PC-3 (cell line): Measurements from ENCODE around the gene WDR1. TPM values are rescaled to one million over a fixed set of nuclear protein-coding genes. Genes with fewer than 3 reads are reported as not detected.

Source experiments
- ATAC-seq: fragments of 200-7000 bp; cut with Tn5 transposase; 2 replicates; pipeline ENCODE4 v1.9.1; 2020; ENCODE audit warnings: mild to moderate bottlenecking, moderate library complexity
- BruUV-seq: library from RNA; stranded (reverse); fragments of 400-500 nt; replicated peaks from 2 replicates; lab custom pipeline; 2021; lab: Mats Ljungman, UMichigan
- CTCF ChIA-PET: fragments of 300-600 bp; sonication (Branson Sonifier 250); formaldehyde crosslinking; loops from one replicate; lab custom pipeline; 2022; ENCODE audit warnings: antibody characterized with exemption; lab: Charles Lee
- POLR2A ChIA-PET: fragments of 300-600 bp; sonication (Branson Sonifier 250); formaldehyde crosslinking; loops from one replicate; lab custom pipeline; 2022; ENCODE audit warnings: antibody characterized with exemption; ENCODE audit not compliant: unreplicated experiment; lab: Charles Lee
- DNase-seq: peaks from one replicate; pipeline ENCODE4 v3.0.0-alpha.2; 2015
- H2AFZ ChIP-seq: fragments of 300-600 bp; sonication (generic); 2 replicates; pipeline ENCODE4 v1.6.0; 2016; ENCODE audit warnings: antibody characterized with exemption, low read length
- H3F3A ChIP-seq: fragments of 300-600 bp; sonication (generic); one replicate; pipeline ENCODE4 v1.6.0; 2017; ENCODE audit warnings: antibody characterized with exemption, low read length, control low read depth, mild to moderate bottlenecking; ENCODE audit not compliant: unreplicated experiment
- H3K27ac ChIP-seq: fragments of 300-600 bp; sonication (generic); 2 replicates; pipeline ENCODE4 v1.5.1; 2016; ENCODE audit warnings: mild to moderate bottlenecking, low read length
- H3K27me3 ChIP-seq: fragments of 300-600 bp; sonication (generic); 2 replicates; pipeline ENCODE4 v1.6.1; 2016; ENCODE audit warnings: low read length, mixed read lengths
- H3K36me3 ChIP-seq: fragments of 300-600 bp; sonication (generic); 2 replicates; pipeline ENCODE4 v1.6.1; 2016; ENCODE audit warnings: low read depth, mixed run types, low read length, mixed read lengths
- H3K4me1 ChIP-seq: fragments of 300-600 bp; sonication (generic); 2 replicates; pipeline ENCODE4 v1.5.1; 2016; ENCODE audit warnings: low read length; ENCODE audit not compliant: insufficient read depth
- H3K4me2 ChIP-seq: fragments of 300-600 bp; sonication (generic); 2 replicates; pipeline ENCODE4 v1.6.0; 2016; ENCODE audit warnings: low read length
- H3K4me3 ChIP-seq: fragments of 300-600 bp; sonication (generic); 2 replicates; pipeline ENCODE4 v1.5.1; 2016; ENCODE audit warnings: mild to moderate bottlenecking, low read length, mixed read lengths
- H3K79me2 ChIP-seq: fragments of 300-600 bp; sonication (generic); 2 replicates; pipeline ENCODE4 v1.6.1; 2017; ENCODE audit warnings: low read length, mixed read lengths
- H3K9ac ChIP-seq: fragments of 300-600 bp; sonication (generic); 2 replicates; pipeline ENCODE4 v1.6.0; 2016; ENCODE audit warnings: mild to moderate bottlenecking, low read length
- H3K9me2 ChIP-seq: fragments of 300-600 bp; sonication (generic); replicated peaks from 2 replicates; pipeline ENCODE4 v1.6.1; 2016; ENCODE audit warnings: mixed run types, low read length, mixed read lengths
- H3K9me3 ChIP-seq: fragments of 300-600 bp; sonication (generic); 2 replicates; pipeline ENCODE4 v1.6.1; 2016; ENCODE audit warnings: low read length, mixed read lengths
- H4K20me1 ChIP-seq: fragments of 300-600 bp; sonication (generic); 2 replicates; pipeline ENCODE4 v1.6.1; 2016; ENCODE audit warnings: low read length, mixed read lengths
- EZH2 ChIP-seq: fragments of 300-600 bp; sonication (generic); IDR thresholded peaks from one replicate; pipeline ENCODE4 v1.6.1; 2017; ENCODE audit warnings: antibody characterized with exemption, mild to moderate bottlenecking, low read length; ENCODE audit not compliant: unreplicated experiment
- EZH2phosphoT487 ChIP-seq: fragments of 300-600 bp; sonication (generic); IDR thresholded peaks from 2 replicates; pipeline ENCODE4 v1.6.1; 2018; ENCODE audit warnings: mild to moderate bottlenecking, antibody characterized with exemption, low read length, borderline replicate concordance
- intact Hi-C: fragments of 100-400 bp; cut with micrococcal nuclease; formaldehyde crosslinking; loops from 2 replicates; pipeline ENCODE4 v1.9.0; 2023
- total RNA-seq: library from RNA; depleted of rRNA; stranded (reverse); fragments of >200 nt; gene quantifications from 2 replicates; pipeline ENCODE4 v1.2.3, GENCODE V29; 2014
- TF ChIP-seq, protein P1 (sequence below): fragments of 300-600 bp; sonication (generic); conservative IDR thresholded peaks from 2 replicates; pipeline ENCODE4 v1.5.1; 2017; ENCODE audit warnings: antibody characterized with exemption, low read depth, mild to moderate bottlenecking, low read length

Gene WDR1
- total RNA-seq, 1 experiment from 2014 or later: 150 TPM

DNA sequence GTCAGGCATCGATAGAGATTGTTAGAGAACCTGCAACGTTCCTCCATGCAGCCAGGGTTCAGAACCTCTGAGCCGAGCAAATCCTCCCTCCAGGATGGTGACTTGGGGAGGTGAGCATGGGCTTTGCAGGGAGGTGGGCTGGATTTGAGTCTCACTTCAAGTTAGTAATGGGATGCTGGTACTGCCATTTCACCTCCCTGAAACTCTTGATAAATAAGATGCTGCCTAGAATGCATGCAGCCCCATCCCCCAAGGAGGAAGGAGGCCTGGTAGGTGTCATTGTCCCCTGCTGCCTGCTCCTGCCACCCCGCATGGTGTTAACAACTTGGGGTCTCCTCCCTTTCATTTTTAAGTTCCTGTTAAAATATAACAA, 59.6 kb downstream of the WDR1 start:
- Histone ChIP-seq H3K27me3 (no peaks in the 10 kb centered on the region), H3K27ac (no peak overlapping the region), H4K20me1 (no peaks in the 10 kb centered on the region), H3K36me3 (no peaks in the 10 kb centered on the region), H3K9me2 (no peaks in the 10 kb centered on the region), H3K79me2 (no peaks in the 10 kb centered on the region), H3K4me2 (no peak overlapping the region), H2AFZ (no peak overlapping the region), H3K4me1 (peaks cover 7% of the 10 kb centered on the region), H3K4me3 (no peak overlapping the region), H3F3A (no peaks in the 10 kb centered on the region), H3K9me3 (no peaks in the 10 kb centered on the region), H3K9ac (no peak overlapping the region)
- no TSS peak for BruUV-seq
- ChIA-PET POLR2A (no interaction called here), CTCF (no interaction called here)
- no peak for DNase-seq
- ATAC-seq: no peak
- intact Hi-C loops: no loop called here
- no peak for TF ChIP-seq EZH2
- no peak for TF ChIP-seq EZH2phosphoT487
- TF ChIP-seq, protein P1, sequence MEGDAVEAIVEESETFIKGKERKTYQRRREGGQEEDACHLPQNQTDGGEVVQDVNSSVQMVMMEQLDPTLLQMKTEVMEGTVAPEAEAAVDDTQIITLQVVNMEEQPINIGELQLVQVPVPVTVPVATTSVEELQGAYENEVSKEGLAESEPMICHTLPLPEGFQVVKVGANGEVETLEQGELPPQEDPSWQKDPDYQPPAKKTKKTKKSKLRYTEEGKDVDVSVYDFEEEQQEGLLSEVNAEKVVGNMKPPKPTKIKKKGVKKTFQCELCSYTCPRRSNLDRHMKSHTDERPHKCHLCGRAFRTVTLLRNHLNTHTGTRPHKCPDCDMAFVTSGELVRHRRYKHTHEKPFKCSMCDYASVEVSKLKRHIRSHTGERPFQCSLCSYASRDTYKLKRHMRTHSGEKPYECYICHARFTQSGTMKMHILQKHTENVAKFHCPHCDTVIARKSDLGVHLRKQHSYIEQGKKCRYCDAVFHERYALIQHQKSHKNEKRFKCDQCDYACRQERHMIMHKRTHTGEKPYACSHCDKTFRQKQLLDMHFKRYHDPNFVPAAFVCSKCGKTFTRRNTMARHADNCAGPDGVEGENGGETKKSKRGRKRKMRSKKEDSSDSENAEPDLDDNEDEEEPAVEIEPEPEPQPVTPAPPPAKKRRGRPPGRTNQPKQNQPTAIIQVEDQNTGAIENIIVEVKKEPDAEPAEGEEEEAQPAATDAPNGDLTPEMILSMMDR: no peak

DNA sequence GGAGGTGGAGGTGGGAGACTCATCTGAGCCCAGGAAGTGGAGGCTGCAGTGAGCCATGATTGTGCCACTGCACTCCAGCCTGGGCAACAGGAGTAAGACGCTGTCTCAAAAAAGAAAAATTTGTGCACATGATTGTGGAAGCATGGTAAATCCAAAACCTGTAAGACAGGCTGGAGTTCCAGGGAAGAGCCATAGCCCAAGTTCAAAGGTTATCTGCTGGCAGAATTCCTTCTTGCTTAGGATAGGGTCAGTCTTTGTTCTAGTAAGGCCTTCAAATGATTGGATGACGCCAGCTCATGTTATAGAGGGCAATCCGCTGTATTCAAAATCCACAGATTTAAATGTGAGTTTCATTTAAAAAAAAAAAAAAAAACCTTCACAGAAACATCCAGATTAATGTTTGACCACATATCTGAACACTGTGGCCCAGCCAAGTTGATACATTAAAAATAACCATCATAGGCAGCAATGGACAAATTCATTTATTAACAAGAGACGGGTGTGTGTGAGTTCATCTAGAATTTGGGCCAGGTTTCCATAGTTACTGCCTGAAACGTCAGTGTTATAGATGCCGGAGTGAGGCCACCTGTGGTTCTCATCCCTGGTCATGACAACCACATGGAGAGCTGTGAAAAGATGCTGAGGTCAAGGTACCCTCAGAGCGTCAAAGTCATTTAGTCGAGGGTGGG, 60.1 kb downstream of the WDR1 start:
- no peaks in the 10 kb centered on the region for H3F3A ChIP-seq
- ATAC-seq (no peak), DNase-seq (no peak)
- no peaks in the 10 kb centered on the region for H3K27me3 ChIP-seq
- H3K4me3 ChIP-seq: no peak overlapping the region
- ChIA-PET CTCF (no interaction called here), POLR2A (no interaction called here)
- no peaks in the 10 kb centered on the region for H3K9me3 ChIP-seq
- BruUV-seq: no TSS peak
- no peak overlapping the region for H3K4me2 ChIP-seq
- no peaks in the 10 kb centered on the region for H3K36me3 ChIP-seq
- no peak overlapping the region for H3K9ac ChIP-seq
- TF ChIP-seq EZH2phosphoT487 (no peak), EZH2 (no peak)
- TF ChIP-seq, protein P1: no peak
- H3K9me2 ChIP-seq: no peaks in the 10 kb centered on the region
- intact Hi-C loops: no loop called here
- H3K27ac ChIP-seq: no peak overlapping the region
- no peaks in the 10 kb centered on the region for H4K20me1 ChIP-seq
- H3K79me2 ChIP-seq: no peaks in the 10 kb centered on the region
- 0 out of 2 replicates have a peak, but pooled peaks cover 3% of the 10 kb centered on the region for H3K4me1 ChIP-seq
- no peak overlapping the region for H2AFZ ChIP-seq

DNA sequence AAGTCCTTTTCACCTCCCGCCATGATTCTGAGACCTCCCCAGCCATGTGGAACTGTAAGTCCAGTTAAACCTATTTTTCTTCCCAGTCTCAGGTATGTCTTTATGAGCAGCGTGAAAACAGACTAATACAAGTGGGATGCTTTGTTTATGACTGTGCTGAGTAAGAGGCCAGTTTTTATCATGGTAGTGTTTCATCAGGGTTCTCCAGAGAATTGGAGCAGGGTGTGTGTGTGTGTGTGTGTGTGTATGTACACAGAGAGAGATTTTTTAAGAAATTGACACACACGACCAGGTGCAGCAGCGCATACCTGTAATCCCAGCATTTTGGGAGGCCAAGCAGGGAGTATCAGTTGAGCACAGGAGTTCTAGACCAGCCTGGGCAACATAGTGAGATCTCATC, 60.7 kb downstream of the WDR1 start:
- Histone ChIP-seq H3K4me3 (no peak overlapping the region), H3K4me1 (no peaks in the 10 kb centered on the region), H3K27ac (no peak overlapping the region), H4K20me1 (no peaks in the 10 kb centered on the region), H2AFZ (no peak overlapping the region), H3K9me3 (no peaks in the 10 kb centered on the region), H3K9ac (no peak overlapping the region), H3K36me3 (no peaks in the 10 kb centered on the region), H3K27me3 (no peaks in the 10 kb centered on the region), H3K9me2 (no peaks in the 10 kb centered on the region), H3F3A (no peaks in the 10 kb centered on the region), H3K4me2 (no peak overlapping the region), H3K79me2 (no peaks in the 10 kb centered on the region)
- intact Hi-C loops: no loop called here
- DNase-seq: no peak
- no peak for ATAC-seq
- TF ChIP-seq, protein P1: no peak
- TF ChIP-seq EZH2: no peak
- TF ChIP-seq EZH2phosphoT487: no peak
- POLR2A ChIA-PET: no interaction called here
- BruUV-seq: no TSS peak
- CTCF ChIA-PET: no interaction called here
